Neural cell (in vitro differentiated cells): ENCODE data around the gene ZBTB37. TPM values are rescaled to one million over a fixed set of nuclear protein-coding genes. Genes with fewer than 3 reads are reported as not detected.

Experiments
- H2AFZ ChIP-seq: fragments of 200-600, 300-800 bp; sonication (generic), shearing (Covaris generic); 2 replicates; pipeline ENCODE4 v1.6.0; 2014; ENCODE audit warnings: low read depth, mild to moderate bottlenecking, antibody characterized with exemption, low read length, moderate library complexity
- H3F3A ChIP-seq: fragments of 200-600 bp; shearing (Covaris generic); 2 replicates; pipeline ENCODE4 v1.6.1; 2016; ENCODE audit warnings: mild to moderate bottlenecking, moderate library complexity, mixed read lengths, antibody characterized with exemption, low read length; ENCODE audit not compliant: insufficient read depth, poor library complexity, severe bottlenecking
- H3K27ac ChIP-seq: fragments of 200-600, 300-800 bp; sonication (generic), shearing (Covaris generic); 2 replicates; pipeline ENCODE4 v1.5.1; 2014; ENCODE audit warnings: mild to moderate bottlenecking, low read length, moderate library complexity
- H3K27me3 ChIP-seq: fragments of 300-800, 200-600 bp; sonication (generic), shearing (Covaris generic); 2 replicates; pipeline ENCODE4 v1.6.0; 2014; ENCODE audit warnings: mild to moderate bottlenecking, low read depth, low read length, moderate library complexity; ENCODE audit not compliant: insufficient read depth
- H3K36me3 ChIP-seq: fragments of 300-800, 200-600 bp; sonication (generic), shearing (Covaris generic); 2 replicates; pipeline ENCODE4 v1.5.1; 2014; ENCODE audit warnings: mild to moderate bottlenecking, antibody characterized with exemption, low read length, moderate library complexity; ENCODE audit not compliant: insufficient read depth
- H3K4me2 ChIP-seq: fragments of 300-800, 200-600 bp; sonication (generic), shearing (Covaris generic); 2 replicates; pipeline ENCODE4 v1.6.0; 2014; ENCODE audit warnings: mild to moderate bottlenecking, low read length
- H3K4me3 ChIP-seq: fragments of 300-800, 200-600 bp; sonication (generic), shearing (Covaris generic); 2 replicates; pipeline ENCODE4 v1.5.1; 2014; ENCODE audit warnings: mild to moderate bottlenecking, low read length, moderate library complexity
- H3K79me2 ChIP-seq: fragments of 200-600 bp; shearing (Covaris generic); replicated peaks from 2 replicates; pipeline ENCODE4 v1.6.0; 2014; ENCODE audit warnings: mild to moderate bottlenecking, low read length, moderate library complexity; ENCODE audit not compliant: insufficient read depth
- H3K9ac ChIP-seq: fragments of 300-800, 200-600 bp; sonication (generic), shearing (Covaris generic); 2 replicates; pipeline ENCODE4 v1.6.1; 2016; ENCODE audit warnings: mild to moderate bottlenecking, low read length, mixed read lengths
- H3K9me2 ChIP-seq: fragments of 200-600 bp; shearing (Covaris generic); 2 replicates; pipeline ENCODE4 v1.6.1; 2016; ENCODE audit warnings: mild to moderate bottlenecking, low read length, mixed read lengths; ENCODE audit not compliant: insufficient read depth
- H3K9me3 ChIP-seq: fragments of 200-600, 300-800 bp; sonication (generic), shearing (Covaris generic); 2 replicates; pipeline ENCODE4 v1.6.1; 2016; ENCODE audit warnings: mild to moderate bottlenecking, mixed run types, low read length, moderate library complexity, mixed read lengths
- H4K20me1 ChIP-seq: fragments of 200-600 bp; shearing (Covaris generic); 2 replicates; pipeline ENCODE4 v1.6.1; 2016; ENCODE audit warnings: mild to moderate bottlenecking, mixed run types; ENCODE audit not compliant: insufficient read depth
- EP300 ChIP-seq: fragments of 450-650 bp; conservative IDR thresholded peaks from 2 replicates; pipeline ENCODE4 v1.6.1; 2014; ENCODE audit warnings: antibody characterized with exemption, mild to moderate bottlenecking, moderate library complexity; ENCODE audit not compliant: poor library complexity, severe bottlenecking
- EZH2 ChIP-seq: fragments of 200-600, 300-800 bp; shearing (Covaris generic), sonication (generic); IDR thresholded peaks from 2 replicates; pipeline ENCODE4 v1.6.1; 2014; ENCODE audit warnings: antibody characterized with exemption, low read length, borderline replicate concordance, mild to moderate bottlenecking; ENCODE audit not compliant: insufficient read depth, poor library complexity, severe bottlenecking
- MXI1 ChIP-seq: fragments of 450-650 bp; conservative IDR thresholded peaks from 2 replicates; pipeline ENCODE4 v1.6.1; 2014; ENCODE audit warnings: antibody characterized with exemption, mild to moderate bottlenecking; ENCODE audit not compliant: poor library complexity, severe bottlenecking
- POLR2AphosphoS5 ChIP-seq: IDR thresholded peaks from 2 replicates; pipeline ENCODE4 v1.6.1; 2012
- RAD21 ChIP-seq: fragments of 450-650 bp; conservative IDR thresholded peaks from 2 replicates; pipeline ENCODE4 v1.6.1; 2014; ENCODE audit warnings: antibody characterized with exemption, mild to moderate bottlenecking, moderate library complexity
- SMC3 ChIP-seq: fragments of 450-650 bp; conservative IDR thresholded peaks from 2 replicates; pipeline ENCODE4 v1.6.1; 2014; ENCODE audit warnings: antibody characterized with exemption, mild to moderate bottlenecking, moderate library complexity; ENCODE audit not compliant: poor library complexity
- TAF1 ChIP-seq: IDR thresholded peaks from 2 replicates; pipeline ENCODE4 v1.6.1; 2012; ENCODE audit warnings: low read depth
- polyA plus RNA-seq: library from polyadenylated mRNA; depleted of rRNA; stranded (reverse); fragments of >200 nt; gene quantifications from 2 replicates; pipeline ENCODE4 v1.2.3, GENCODE V29; 2014
- TF ChIP-seq, protein P1 (sequence below): fragments of 450-650 bp; IDR thresholded peaks from 2 replicates; pipeline ENCODE4 v1.5.1; 2014; ENCODE audit warnings: antibody characterized with exemption, mild to moderate bottlenecking, moderate library complexity; ENCODE audit not compliant: poor library complexity, severe bottlenecking
- TF ChIP-seq, protein P2 (sequence below): IDR thresholded peaks from 2 replicates; pipeline ENCODE4 v1.6.1; 2012; ENCODE audit warnings: borderline replicate concordance

ZBTB37 gene
- polyA plus RNA-seq, 1 donor from 2014 or later: 14.6 TPM

DNA sequence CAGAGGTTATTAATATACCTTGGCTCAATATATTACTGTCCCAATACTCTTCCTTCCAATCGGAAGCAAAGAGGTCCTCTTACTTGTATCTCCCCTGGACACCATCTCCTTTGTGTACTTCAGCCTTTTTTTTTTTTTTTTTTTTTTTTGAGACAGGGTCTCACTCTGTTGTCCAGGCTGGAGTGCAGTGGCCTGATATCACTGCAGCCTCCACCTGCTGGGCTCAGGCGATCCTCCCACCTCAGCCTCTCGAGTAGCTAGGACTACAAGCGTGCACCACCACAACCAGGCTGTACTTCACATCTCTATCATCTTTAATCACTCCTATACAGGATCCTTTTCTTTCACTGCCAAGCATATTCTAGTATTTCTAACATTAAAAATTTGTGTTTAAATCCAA, 46.5 kb upstream of the ZBTB37 start:
- Histone ChIP-seq H3K27ac (no peak overlapping the region), H3K4me2 (no peak overlapping the region), H3K9me2 (no peaks in the 10 kb centered on the region), H3K9ac (no peak overlapping the region), H3K79me2 (peaks cover 16% of the 10 kb centered on the region), H3K27me3 (no peaks in the 10 kb centered on the region), H2AFZ (no peak overlapping the region), H3K9me3 (no peaks in the 10 kb centered on the region), H4K20me1 (no peaks in the 10 kb centered on the region), H3K36me3 (no peaks in the 10 kb centered on the region), H3K4me3 (no peak overlapping the region), H3F3A (no peaks in the 10 kb centered on the region)
- TF ChIP-seq EP300 (no peak), MXI1 (no peak), SMC3 (no peak), TAF1 (no peak), RAD21 (no peak), POLR2AphosphoS5 (no peak), EZH2 (no peak)
- TF ChIP-seq, protein P1, sequence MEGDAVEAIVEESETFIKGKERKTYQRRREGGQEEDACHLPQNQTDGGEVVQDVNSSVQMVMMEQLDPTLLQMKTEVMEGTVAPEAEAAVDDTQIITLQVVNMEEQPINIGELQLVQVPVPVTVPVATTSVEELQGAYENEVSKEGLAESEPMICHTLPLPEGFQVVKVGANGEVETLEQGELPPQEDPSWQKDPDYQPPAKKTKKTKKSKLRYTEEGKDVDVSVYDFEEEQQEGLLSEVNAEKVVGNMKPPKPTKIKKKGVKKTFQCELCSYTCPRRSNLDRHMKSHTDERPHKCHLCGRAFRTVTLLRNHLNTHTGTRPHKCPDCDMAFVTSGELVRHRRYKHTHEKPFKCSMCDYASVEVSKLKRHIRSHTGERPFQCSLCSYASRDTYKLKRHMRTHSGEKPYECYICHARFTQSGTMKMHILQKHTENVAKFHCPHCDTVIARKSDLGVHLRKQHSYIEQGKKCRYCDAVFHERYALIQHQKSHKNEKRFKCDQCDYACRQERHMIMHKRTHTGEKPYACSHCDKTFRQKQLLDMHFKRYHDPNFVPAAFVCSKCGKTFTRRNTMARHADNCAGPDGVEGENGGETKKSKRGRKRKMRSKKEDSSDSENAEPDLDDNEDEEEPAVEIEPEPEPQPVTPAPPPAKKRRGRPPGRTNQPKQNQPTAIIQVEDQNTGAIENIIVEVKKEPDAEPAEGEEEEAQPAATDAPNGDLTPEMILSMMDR: no peak
- TF ChIP-seq, protein P2, sequence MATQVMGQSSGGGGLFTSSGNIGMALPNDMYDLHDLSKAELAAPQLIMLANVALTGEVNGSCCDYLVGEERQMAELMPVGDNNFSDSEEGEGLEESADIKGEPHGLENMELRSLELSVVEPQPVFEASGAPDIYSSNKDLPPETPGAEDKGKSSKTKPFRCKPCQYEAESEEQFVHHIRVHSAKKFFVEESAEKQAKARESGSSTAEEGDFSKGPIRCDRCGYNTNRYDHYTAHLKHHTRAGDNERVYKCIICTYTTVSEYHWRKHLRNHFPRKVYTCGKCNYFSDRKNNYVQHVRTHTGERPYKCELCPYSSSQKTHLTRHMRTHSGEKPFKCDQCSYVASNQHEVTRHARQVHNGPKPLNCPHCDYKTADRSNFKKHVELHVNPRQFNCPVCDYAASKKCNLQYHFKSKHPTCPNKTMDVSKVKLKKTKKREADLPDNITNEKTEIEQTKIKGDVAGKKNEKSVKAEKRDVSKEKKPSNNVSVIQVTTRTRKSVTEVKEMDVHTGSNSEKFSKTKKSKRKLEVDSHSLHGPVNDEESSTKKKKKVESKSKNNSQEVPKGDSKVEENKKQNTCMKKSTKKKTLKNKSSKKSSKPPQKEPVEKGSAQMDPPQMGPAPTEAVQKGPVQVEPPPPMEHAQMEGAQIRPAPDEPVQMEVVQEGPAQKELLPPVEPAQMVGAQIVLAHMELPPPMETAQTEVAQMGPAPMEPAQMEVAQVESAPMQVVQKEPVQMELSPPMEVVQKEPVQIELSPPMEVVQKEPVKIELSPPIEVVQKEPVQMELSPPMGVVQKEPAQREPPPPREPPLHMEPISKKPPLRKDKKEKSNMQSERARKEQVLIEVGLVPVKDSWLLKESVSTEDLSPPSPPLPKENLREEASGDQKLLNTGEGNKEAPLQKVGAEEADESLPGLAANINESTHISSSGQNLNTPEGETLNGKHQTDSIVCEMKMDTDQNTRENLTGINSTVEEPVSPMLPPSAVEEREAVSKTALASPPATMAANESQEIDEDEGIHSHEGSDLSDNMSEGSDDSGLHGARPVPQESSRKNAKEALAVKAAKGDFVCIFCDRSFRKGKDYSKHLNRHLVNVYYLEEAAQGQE: no peak

DNA sequence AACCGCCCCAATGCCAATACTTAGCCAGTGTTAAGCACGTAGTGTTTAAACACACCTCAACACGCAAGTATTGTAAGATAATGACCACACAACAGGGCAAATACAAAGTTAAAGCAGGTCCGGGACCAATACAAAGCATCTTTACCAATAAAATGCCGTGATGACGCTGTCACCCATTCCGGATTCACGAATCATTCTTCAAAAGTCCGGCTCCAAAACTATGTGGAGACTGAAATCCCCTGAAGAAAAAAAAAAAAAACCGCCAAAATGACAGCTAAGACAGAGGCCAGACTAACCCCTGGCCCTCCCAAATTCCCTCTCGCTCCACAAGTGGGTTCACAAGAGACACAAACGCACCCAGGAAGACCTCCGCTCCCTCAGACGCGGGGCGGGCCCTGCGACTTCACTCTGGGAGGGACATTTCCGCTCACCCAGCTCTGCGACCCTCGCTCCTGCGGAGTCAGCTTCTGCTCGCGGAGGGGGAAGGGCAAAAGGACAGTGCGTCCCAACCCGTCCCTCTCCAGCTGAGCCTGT, 44.3 kb upstream of the ZBTB37 start:
- H3K4me2 ChIP-seq: peak overlapping the region; percentile 77
- no peaks in the 10 kb centered on the region for H4K20me1 ChIP-seq
- no peaks in the 10 kb centered on the region for H3K9me3 ChIP-seq
- H3K27ac ChIP-seq: peak overlapping the region; percentile 7
- H3K36me3 ChIP-seq: no peaks in the 10 kb centered on the region
- H3K9me2 ChIP-seq: no peaks in the 10 kb centered on the region
- peaks cover 21% of the 10 kb centered on the region for H3K79me2 ChIP-seq
- H3K4me3 ChIP-seq: peak overlapping the region; percentile 84
- H3K9ac ChIP-seq: peak overlapping the region; percentile 51
- H2AFZ ChIP-seq: peak overlapping the region; percentile 73
- H3F3A ChIP-seq: no peaks in the 10 kb centered on the region
- TF ChIP-seq, protein P2: no peak
- TF ChIP-seq EP300: no peak
- no peak for TF ChIP-seq RAD21
- no peak for TF ChIP-seq SMC3
- TF ChIP-seq, protein P1: no peak
- TF ChIP-seq EZH2: no peak
- no peak for TF ChIP-seq TAF1
- TF ChIP-seq POLR2AphosphoS5: no peak
- TF ChIP-seq MXI1: no peak
- no peaks in the 10 kb centered on the region for H3K27me3 ChIP-seq
